Stimulated activated CD8-positive, alpha-beta memory T cell treated with anti-CD3 and anti-CD28 coated beads, Interleukin-15, amount 100 ng/mL, for 1 hour (primary cell): Measurements from ENCODE around the gene NBEA.
"Not testable (repeated sequence)": the region's sequence is repeated elsewhere in the genome, so short reads cannot be mapped to it uniquely, and the experiment has no call there.

ENCODE experiments used
- DNase-seq: peaks from one replicate; pipeline ENCODE4 v3.0.0-alpha.2; 2020; ENCODE audit warnings: low read depth

The NBEA gene

GRCh38 chr13:34941835-34942731 is at the start of gene NBEA:
Gene NBEA, plus strand, starts transcription at chr13:34942270. Its CDS starts 551 bp downstream, at chr13:34942821.
- DNase-seq = peak; percentile 61

DNA sequence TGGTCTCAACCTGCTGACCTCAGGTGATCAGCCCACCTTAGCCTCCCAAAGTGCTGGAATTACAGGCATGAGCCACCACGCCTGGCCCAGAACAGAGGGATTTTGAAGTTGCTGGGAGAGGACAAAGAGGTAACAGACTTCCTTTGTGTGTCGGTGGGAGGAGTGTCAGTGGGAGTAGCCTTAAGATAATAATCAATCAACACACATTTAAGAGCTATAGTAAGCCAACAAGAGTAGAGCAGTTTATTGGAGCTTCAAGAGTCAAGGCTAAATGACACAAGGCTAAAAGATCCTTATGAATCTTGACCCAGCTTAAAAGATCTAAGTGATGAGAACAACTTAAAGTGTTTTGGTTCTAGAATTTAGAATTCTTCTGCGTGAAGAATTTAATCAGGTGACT is 47.3 kb upstream of the NBEA start:
- DNase-seq = no peak

DNA sequence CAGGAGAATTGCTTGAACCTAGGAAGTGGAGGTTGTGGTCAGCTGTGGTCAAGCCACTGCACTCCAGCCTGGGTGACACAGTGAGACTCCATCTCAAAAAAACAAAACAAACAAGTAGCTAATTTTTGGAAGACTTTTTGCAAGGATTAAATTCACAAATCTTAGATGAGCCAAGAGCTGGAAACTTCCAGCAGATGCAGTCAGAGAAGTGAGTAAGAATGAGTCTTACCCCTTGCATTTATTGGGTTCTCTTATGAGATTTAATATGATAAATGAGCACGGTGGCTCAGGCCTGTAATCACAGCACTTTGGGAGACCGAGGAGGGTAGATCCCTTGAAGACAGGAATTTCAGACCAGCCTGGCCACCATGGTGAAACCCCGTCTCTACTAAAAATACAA is 44.9 kb upstream of the NBEA start:
- DNase-seq = no peak

GRCh38 chr13:34899888-34900287 is 42.2 kb upstream of the NBEA start:
- DNase-seq = no peak

GRCh38 chr13:34900288-34900739 is 41.8 kb upstream of the NBEA start:
- DNase-seq = no peak

- DNase-seq = no peak
Observed at GRCh38 chr13:34901572-34901971, 40.5 kb upstream of the NBEA start.

DNA sequence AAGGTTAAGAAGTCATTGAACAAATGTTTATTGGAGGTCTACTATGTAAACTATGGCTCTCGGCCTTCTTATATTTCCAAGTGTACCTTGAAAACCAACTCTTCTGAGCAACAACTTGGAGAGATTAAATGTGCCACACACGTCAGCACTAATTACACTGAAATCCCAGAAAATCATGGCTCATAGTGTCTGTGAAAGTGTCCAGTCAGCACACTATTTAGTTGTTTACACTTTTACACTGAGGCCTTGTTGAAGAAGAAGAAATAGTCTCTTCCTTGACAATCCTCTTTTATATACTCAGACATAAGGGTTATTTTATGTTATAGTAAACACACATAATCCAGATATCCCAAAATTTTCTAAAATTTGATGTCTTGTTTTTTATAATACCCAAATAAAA is 30.9 kb upstream of the NBEA start:
- no peak for DNase-seq

- DNase-seq = no peak
Observed at GRCh38 chr13:34913040-34913439, 29.0 kb upstream of the NBEA start.

GRCh38 chr13:34914416-34914815 is 27.7 kb upstream of the NBEA start:
- DNase-seq = no peak

DNA sequence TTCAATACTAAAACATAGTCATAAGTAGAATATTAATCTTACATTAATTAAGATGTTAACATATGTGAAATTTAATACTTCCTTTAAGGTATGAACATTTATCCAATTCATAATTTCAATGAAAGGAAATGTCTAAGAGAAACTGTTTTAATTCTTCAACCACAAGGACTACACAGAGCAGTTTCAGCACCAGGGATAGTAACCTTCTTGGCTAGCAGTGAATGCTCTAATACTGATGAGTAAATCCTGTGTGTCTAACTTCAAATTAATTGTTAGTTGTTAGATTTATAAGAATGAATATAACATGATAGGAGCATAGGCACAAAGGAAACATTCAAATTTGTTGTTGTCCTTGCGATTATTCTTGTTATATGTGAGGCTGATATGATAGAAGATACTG is 15.6 kb upstream of the NBEA start:
- no peak for DNase-seq

DNA sequence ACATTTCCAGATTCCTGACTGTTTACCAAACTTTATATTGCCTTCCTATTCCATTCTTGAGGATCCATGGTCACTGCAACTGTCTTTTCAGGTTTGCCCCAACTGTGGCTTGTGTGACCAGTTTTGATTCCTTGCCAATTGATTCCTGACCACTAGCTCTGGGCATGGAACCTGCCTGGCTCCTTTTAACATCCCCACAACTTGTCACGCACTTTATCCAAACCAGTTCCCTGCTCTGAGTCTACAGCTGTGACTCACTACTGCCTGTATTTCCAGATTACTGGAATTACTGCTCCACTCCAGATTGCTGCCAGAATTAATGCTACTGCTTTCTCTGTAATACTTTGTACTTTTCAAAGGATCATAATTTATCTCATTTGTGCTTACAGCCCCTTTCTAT is 13.4 kb upstream of the NBEA start:
- not testable (repeated sequence) for DNase-seq

DNA sequence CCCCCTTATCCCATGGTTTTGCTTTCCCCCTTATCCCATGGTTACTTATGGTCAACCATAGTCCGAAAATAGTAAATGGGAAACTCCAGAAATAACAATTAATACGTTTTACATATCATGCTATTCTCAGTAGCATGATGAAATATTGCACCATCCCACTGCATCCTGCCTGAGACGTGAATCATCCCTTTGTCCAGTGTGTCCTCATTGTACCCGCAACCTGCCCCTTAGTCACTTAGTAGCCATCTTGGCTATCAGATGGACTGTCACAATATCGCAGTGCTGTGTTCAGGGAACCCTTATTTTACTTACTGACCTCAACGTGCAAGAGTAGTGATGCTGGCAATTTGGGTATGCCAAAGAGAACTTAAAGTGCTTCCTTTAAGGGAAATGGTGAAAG is 10.5 kb upstream of the NBEA start:
- DNase-seq = no peak

GRCh38 chr13:34933349-34933748 is 8.7 kb upstream of the NBEA start:
- no peak for DNase-seq

- DNase-seq = no peak
Observed at GRCh38 chr13:34933786-34934185, 8.3 kb upstream of the NBEA start.

GRCh38 chr13:34935841-34936240 is 6.2 kb upstream of the NBEA start:
- no peak for DNase-seq

GRCh38 chr13:34939771-34940170 is 2.3 kb upstream of the NBEA start:
- no peak for DNase-seq

DNA sequence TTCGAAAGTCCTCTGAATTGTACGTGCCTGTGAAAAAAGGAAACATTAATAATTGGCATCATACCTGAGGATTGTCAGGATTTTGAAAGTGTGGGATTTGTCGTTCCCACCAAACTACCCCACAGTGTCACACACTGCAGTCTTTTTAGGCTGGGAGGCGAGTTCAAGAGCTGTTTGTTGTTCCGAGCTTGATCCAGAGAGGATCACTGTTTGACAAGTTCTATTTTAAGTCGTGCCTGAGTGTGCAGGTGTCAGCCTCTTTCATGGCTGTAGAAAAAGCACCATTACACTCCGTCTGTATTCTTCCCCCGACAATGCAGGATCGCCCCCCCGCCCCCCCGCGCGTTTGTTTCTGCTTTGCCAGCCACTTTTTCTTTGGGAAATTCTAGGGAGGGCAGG is 635 bp upstream of the NBEA start:
- DNase-seq = no peak

DNA sequence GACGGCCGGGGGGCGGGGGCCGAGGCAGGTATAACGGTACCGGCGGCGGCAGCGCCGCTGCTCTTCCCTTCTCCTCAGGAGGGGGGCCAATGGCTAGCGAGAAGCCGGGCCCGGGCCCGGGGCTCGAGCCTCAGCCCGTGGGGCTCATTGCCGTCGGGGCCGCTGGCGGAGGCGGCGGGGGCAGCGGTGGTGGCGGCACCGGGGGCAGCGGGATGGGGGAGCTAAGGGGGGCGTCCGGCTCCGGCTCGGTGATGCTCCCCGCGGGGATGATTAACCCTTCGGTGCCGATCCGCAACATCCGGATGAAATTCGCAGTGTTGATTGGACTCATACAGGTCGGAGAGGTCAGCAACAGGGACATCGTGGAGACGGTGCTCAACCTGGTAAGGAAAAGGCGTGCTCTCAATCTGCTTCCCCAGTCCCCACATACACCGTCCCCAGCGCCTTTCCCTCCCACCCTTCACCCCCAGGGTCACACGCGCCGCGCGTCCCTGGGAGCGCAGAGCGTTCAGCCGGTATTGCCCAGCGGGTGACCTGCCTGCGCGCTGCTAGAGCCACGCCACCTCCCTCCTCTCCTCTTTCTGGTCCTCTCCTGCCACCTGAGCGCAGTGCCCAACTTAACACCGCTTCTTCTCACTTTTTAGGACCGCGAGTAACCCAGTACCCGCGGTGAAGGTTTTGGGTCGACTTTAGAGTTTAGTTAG is 814 bp downstream of the NBEA start:
- no peak for DNase-seq

- DNase-seq = no peak
Observed at GRCh38 chr13:34943436-34944273, 1.6 kb downstream of the NBEA start.

- no peak for DNase-seq
Observed at GRCh38 chr13:34944274-34944634, 2.2 kb downstream of the NBEA start.

DNA sequence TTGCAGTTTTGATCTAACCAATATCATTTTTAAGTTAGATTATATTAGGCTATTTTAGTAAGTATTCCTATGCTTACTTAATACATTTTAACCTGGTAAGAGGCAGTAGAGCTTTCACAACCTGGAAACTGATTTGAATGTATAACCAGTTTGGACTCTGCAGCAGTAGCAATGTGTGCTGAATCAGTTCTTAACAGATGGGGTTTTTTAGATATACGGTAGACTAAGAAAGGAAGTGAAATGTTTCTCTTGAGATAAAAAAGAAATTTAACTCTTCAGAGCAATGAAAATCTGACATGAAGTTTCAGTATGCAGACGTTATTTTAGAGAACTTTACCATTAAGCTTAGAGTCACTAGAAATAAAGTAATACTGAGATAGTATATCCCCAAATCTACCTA is 2.7 kb downstream of the NBEA start:
- no peak for DNase-seq

DNA sequence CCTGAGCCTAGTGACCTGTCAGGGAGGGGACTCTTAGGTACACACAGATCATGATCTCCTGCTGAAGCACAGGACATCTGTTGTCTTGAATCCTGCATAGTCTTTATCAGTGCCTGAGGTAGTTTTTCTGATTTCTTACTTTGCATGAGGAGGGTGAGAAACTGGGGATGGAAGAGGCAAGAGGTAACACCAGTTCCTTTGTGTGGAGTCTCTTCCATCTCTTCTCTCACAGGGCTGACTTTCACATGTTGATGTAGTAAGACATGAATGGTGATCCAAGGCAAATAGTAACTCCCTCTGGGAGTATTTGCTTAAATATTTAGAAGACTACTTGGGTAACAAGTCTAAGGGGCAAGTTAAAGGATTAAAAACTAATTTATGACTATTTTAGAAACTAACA is 9.5 kb downstream of the NBEA start:
- no peak for DNase-seq

DNA sequence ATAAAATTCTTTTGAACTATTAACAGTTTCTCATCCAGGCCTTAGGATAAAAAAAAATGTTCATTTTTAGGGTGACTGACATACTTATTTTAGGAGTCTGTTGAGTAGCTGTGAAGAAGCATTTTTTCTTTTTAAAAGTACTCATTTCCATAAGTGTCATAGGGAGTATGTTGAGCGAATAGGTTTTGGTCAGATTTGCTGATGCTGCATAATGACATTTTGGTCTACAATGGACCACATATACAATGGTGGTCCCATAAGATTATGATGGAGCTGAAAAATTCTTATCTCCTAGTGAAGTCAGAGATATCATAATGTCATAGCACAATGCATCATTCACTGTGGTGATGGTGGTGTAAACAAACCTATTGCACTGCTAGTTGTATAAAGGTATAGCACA is 17.4 kb downstream of the NBEA start:
- DNase-seq = no peak
